ENCODE results near the gene PEPD.

- TF ChIP-seq REST (IDR thresholded peaks at IDR 0.05; ENCODE audit: borderline replicate concordance) (no peak), EZH2 (IDR thresholded peaks at IDR 0.05; ENCODE audit: borderline replicate concordance, insufficient read depth, low read length, poor library complexity, severe bottlenecking) (no peak), POLR2AphosphoS5 (IDR thresholded peaks at IDR 0.05) (no peak), CTCF (IDR thresholded peaks at IDR 0.05; ENCODE audit: poor library complexity, severe bottlenecking) (no peak), SMC3 (conservative IDR thresholded peaks at IDR 0.05; ENCODE audit: poor library complexity) (no peak), RAD21 (conservative IDR thresholded peaks at IDR 0.05) (no peak), EP300 (conservative IDR thresholded peaks at IDR 0.05; ENCODE audit: poor library complexity, severe bottlenecking) (no peak), TAF1 (IDR thresholded peaks at IDR 0.05; ENCODE audit: low read depth) (no peak), MXI1 (conservative IDR thresholded peaks at IDR 0.05; ENCODE audit: poor library complexity, severe bottlenecking) (no peak)
Measured at GRCh38 chr19:33502521-33502920, 19.1 kb downstream of the PEPD start.
